Neural crest cell (in vitro differentiated cells): ENCODE results near the gene NUP50. TPM values are rescaled to one million over a fixed set of nuclear protein-coding genes. Genes with fewer than 3 reads are reported as not detected.
A peak's percentile ranks its signal among the peaks of the same experiment; 100 is the strongest.

Source experiments
- DNase-seq: peaks from one replicate; pipeline ENCODE4 v3.0.0; 2021; ENCODE audit warnings: low read depth, mixed read lengths, low spot score
- H3K27ac Mint-ChIP-seq: one replicate; pipeline ENCODE4 v1.8.0; 2021; ENCODE audit warnings: mild to moderate bottlenecking, mixed read lengths; ENCODE audit not compliant: unreplicated experiment
- H3K27me3 Mint-ChIP-seq: 2 replicates; pipeline ENCODE4 v1.8.0; 2021; ENCODE audit warnings: low read depth, mild to moderate bottlenecking, mixed read lengths
- H3K36me3 Mint-ChIP-seq: 2 replicates; pipeline ENCODE4 v1.8.0; 2021; ENCODE audit warnings: low read depth, mild to moderate bottlenecking, mixed read lengths
- H3K4me1 Mint-ChIP-seq: 2 replicates; pipeline ENCODE4 v1.8.0; 2021; ENCODE audit warnings: mixed read lengths
- H3K4me3 Mint-ChIP-seq: one replicate; pipeline ENCODE4 v1.8.0; 2021; ENCODE audit warnings: mild to moderate bottlenecking, mixed read lengths
- H3K9me3 Mint-ChIP-seq: 2 replicates; pipeline ENCODE4 v1.8.0; 2021; ENCODE audit warnings: mixed read lengths
- CTCF ChIP-seq: fragments of 200-600 bp; sonication (generic); conservative IDR thresholded peaks from 2 replicates; pipeline ENCODE4 v1.5.0; 2021; ENCODE audit warnings: antibody characterized with exemption, mild to moderate bottlenecking
- total RNA-seq: library from RNA; stranded (reverse); gene quantifications from 2 replicates; pipeline ENCODE4 v1.2.1, GENCODE V29; 2021

NUP50 gene
- total RNA-seq, 1 donor from 2014 or later: 128 TPM

DNA sequence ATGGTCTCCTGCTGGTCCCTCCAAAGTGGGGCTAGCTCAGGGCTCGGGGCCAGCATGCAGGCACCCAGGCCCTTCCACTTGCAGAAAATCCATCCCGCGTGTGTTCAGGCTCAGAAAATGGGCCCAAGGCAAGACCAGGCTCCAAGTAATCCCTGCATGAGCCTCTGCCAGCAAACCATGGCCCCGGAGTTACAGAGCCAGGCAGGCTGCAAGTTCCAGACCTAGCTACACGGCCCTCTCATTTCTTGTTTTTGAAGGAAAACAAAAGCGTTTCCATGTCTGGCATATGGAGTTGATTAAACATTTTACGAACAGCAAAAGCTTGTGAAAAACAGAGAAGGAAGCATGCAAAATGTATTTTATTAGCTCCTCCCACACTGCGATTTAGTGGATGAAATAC, 47.3 kb downstream of the NUP50 start:
- Mint-ChIP-seq H3K36me3 (no peaks in the 10 kb centered on the region), H3K4me3 (no peak overlapping the region), H3K27me3 (no peaks in the 10 kb centered on the region), H3K4me1 (peaks cover 54% of the 10 kb centered on the region), H3K9me3 (no peaks in the 10 kb centered on the region), H3K27ac (peak overlapping the region; percentile 50)
- DNase-seq: no peak
- no peak for TF ChIP-seq CTCF

GRCh38 chr22:45211435-45211834, 47.7 kb downstream of the NUP50 start:
- Mint-ChIP-seq H3K27me3 (no peaks in the 10 kb centered on the region), H3K36me3 (no peaks in the 10 kb centered on the region)
- TF ChIP-seq CTCF: no peak

GRCh38 chr22:45211848-45212247, 48.1 kb downstream of the NUP50 start:
- Mint-ChIP-seq H3K27me3 (no peaks in the 10 kb centered on the region), H3K9me3 (no peaks in the 10 kb centered on the region), H3K4me3 (no peak overlapping the region), H3K27ac (peak overlapping the region; percentile 19), H3K4me1 (peaks cover 62% of the 10 kb centered on the region), H3K36me3 (no peaks in the 10 kb centered on the region)
- TF ChIP-seq CTCF: no peak
- DNase-seq: no peak

More at GRCh38 chr22:45211435-45211834, 47.7 kb downstream of the NUP50 start:
- Mint-ChIP-seq H3K9me3 (no peaks in the 10 kb centered on the region), H3K4me3 (no peak overlapping the region), H3K27ac (no peak overlapping the region), H3K4me1 (peaks cover 58% of the 10 kb centered on the region)
- DNase-seq: no peak

DNA sequence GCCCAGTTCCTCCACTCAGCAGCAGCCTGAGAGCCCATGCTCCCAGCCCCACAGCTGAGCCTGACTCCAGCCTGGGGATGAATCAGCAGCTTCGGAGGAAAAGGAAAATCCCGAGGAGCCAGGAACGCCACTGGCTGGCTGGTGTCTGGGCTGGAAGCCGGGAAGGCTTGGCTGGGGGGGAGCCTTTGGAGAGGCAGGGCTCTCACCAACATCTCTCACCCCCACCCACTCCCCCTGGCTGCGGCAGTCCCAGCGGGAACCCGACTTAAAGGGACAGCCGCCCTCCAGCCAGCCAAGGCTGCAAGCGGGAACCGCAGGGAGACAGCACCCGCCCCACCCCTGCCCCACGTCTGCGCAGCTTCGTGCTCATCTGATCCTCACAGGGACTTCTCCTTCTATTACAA, 48.6 kb downstream of the NUP50 start:
- no peak for DNase-seq
- no peak overlapping the region for H3K27ac Mint-ChIP-seq
- H3K36me3 Mint-ChIP-seq: no peaks in the 10 kb centered on the region
- peaks cover 64% of the 10 kb centered on the region for H3K4me1 Mint-ChIP-seq
- H3K27me3 Mint-ChIP-seq: no peaks in the 10 kb centered on the region
- no peak for TF ChIP-seq CTCF
- no peak overlapping the region for H3K4me3 Mint-ChIP-seq
- H3K9me3 Mint-ChIP-seq: no peaks in the 10 kb centered on the region

DNA sequence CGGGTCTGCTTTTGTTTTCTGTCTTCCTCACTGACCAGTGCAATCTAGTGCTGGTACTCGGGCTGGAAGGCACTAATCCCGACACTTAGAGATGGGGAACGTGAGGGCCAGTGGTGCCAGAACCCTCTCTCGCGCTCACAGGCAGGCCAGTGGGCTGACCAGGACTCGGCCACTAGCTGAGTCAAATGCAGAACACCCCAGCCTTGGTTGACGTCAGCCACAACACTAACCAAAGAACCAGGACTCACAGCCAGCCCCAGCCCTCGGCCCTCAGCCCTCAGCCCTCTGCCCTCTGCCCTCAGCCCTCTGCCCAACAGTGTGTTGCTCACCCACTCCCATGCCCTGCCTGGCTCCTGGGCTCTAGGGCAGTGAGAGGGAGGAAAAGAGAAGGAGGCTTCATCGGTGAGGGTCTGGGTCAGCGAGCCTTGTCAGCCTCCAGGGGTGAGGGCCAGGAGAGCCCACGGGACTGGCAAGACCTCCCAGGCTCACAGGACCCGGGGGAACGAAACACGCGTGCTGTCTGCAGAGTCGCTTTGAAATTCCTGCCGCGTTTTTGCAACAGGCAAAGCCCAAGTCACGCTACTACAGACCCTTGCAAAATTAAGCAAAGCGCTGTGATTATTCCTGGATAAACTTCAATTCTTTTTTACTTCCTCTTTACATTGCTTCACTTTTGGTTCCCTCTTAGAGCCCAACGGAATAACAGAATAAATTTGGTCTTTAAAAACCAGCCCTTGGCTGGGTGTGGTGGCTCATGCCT, 49.4 kb downstream of the NUP50 start:
- no peak for DNase-seq
- no peak for TF ChIP-seq CTCF
- Mint-ChIP-seq H3K4me3 (no peak overlapping the region), H3K36me3 (no peaks in the 10 kb centered on the region), H3K9me3 (no peaks in the 10 kb centered on the region), H3K27me3 (no peaks in the 10 kb centered on the region), H3K4me1 (peaks cover 59% of the 10 kb centered on the region), H3K27ac (no peak overlapping the region)
